ENCODE data around the gene SLC25A12.

The SLC25A12 gene

GRCh38 chr2:171824086-171824485 lies 70.0 kb downstream of the SLC25A12 start:
- no peak for TF ChIP-seq CTCF (IDR thresholded peaks at IDR 0.05; ENCODE audit: extremely low read depth, missing control alignments)

GRCh38 chr2:171822525-171823322 lies 71.3 kb downstream of the SLC25A12 start:
- TF ChIP-seq CTCF (IDR thresholded peaks at IDR 0.05; ENCODE audit: extremely low read depth, missing control alignments), result no peak
- no peak for DNase-seq (ENCODE audit: low spot score)

More at GRCh38 chr2:171824086-171824485, 70.0 kb downstream of the SLC25A12 start:
- no peak for DNase-seq (ENCODE audit: low spot score)

GRCh38 chr2:171819453-171819852 lies 74.6 kb downstream of the SLC25A12 start:
- DNase-seq (ENCODE audit: low spot score), result no peak
- no peak for TF ChIP-seq CTCF (IDR thresholded peaks at IDR 0.05; ENCODE audit: extremely low read depth, missing control alignments)

GRCh38 chr2:171814883-171815282 lies 79.2 kb downstream of the SLC25A12 start:
- DNase-seq (ENCODE audit: low spot score), result no peak
- TF ChIP-seq CTCF (IDR thresholded peaks at IDR 0.05; ENCODE audit: extremely low read depth, missing control alignments), result no peak

GRCh38 chr2:171814174-171814573 lies 79.9 kb downstream of the SLC25A12 start:
- DNase-seq (ENCODE audit: low spot score), result no peak
- no peak for TF ChIP-seq CTCF (IDR thresholded peaks at IDR 0.05; ENCODE audit: extremely low read depth, missing control alignments)

GRCh38 chr2:171813729-171814128 lies 80.3 kb downstream of the SLC25A12 start:
- no peak for DNase-seq (ENCODE audit: low spot score)
- TF ChIP-seq CTCF (IDR thresholded peaks at IDR 0.05; ENCODE audit: extremely low read depth, missing control alignments), result no peak

- TF ChIP-seq CTCF (IDR thresholded peaks at IDR 0.05; ENCODE audit: extremely low read depth, missing control alignments), result no peak
- DNase-seq (ENCODE audit: low spot score), result no peak
These were observed 80.9 kb downstream of the SLC25A12 start for GRCh38 chr2:171813126-171813525.
